Inflammatory macrophage treated with lipopolysaccharide for 4 hours (primary cell): ENCODE results near the gene PUDP.
A peak's percentile ranks its signal among the peaks of the same experiment; 100 is the strongest.
"Not testable (repeated sequence)": the region's sequence is repeated elsewhere in the genome, so short reads cannot be mapped to it uniquely, and the experiment has no call there.

Experiments used
- DNase-seq: peaks from one replicate; pipeline ENCODE4 v3.0.0-alpha.2; 2020

Gene PUDP

DNA sequence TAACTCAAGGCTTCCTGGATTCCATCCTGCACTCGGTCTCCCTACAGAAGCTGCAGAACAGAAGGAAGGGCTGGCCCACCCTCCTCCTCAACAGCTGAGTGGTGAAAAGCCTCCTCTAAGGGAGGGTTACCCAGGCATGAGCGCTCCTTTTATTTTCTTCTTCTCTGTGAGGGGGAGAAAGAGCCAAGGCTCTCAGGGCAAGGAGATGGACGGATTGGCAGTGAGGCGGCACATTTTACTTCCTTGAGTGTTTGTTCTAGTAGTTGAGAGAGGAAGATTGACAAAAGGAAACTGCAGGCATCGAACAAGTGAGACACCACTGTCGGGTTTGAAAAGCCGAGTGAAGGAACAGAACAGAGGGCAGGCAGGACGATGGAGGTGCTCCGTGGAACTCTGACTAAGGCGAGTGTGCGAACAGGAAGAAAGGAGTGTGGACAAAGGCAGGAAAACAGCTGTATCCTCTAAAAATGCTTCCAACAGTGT, 38.9 kb downstream of the PUDP start:
- DNase-seq, result no peak

DNA sequence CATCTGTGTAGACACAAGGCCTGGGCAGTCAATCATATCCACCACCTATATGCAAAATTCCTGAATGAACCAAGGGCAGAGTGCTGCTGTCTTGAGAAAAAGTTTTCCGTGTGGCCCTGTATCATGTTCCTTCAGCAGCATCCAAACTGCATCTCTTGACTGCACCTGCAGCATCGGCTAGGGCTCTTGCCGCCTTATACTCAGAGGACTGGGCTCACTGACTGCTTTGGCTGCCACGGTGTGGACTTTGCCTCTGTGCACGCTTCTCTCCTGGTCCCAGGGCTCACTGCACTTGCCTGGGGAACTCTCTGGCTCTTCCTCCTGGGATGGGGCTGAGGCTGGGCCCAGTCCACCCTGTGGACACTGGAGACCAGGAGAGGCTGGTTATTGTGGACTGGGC, 39.9 kb downstream of the PUDP start:
- no peak for DNase-seq

- no peak for DNase-seq
These were observed 41.3 kb downstream of the PUDP start for GRCh38 chrX:7106649-7107048.

GRCh38 chrX:7102119-7102518, 45.8 kb downstream of the PUDP start:
- no peak for DNase-seq

DNA sequence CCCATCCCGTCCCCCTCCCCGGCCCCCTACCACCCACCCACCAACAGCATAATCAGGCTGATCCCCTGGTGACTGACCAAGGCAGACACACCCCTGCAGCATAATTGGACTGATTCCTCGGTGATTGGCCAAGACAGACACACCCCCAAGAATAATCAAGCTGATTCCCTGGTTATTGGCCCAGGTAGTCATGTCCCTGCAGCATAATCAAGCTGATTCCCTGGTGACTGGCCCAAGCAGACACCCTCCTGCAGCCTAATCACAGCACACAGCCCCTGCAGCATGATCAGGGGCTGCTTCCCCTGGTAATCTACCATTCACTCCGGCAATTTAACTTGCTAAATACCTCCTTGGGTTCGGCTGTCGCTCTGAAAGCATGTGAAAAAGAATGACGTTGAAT, 47.9 kb downstream of the PUDP start:
- no peak for DNase-seq

DNA sequence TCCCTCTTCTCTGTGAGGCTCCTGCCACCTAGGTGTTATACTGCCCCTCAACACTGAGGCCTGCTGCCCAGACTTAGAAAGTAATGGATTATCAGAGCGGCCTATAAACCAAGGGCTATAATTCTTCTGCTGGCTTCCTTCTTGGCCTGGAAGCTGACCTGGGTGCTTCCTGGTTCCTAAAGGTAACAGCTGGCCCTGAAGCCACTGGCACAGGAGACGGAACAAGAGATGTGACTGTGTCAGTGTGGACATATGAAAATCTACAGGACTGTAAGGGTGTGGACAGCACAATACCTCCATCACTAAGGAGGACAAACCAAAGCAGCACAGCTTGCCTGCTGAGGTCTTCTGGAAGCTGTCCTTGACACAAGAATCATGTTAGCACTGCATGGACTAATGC, 52.3 kb downstream of the PUDP start:
- not testable (repeated sequence) for DNase-seq

GRCh38 chrX:7093305-7093704, 54.6 kb downstream of the PUDP start:
- no peak for DNase-seq

- no peak for DNase-seq
These were observed 55.4 kb downstream of the PUDP start for GRCh38 chrX:7092543-7092942.

DNA sequence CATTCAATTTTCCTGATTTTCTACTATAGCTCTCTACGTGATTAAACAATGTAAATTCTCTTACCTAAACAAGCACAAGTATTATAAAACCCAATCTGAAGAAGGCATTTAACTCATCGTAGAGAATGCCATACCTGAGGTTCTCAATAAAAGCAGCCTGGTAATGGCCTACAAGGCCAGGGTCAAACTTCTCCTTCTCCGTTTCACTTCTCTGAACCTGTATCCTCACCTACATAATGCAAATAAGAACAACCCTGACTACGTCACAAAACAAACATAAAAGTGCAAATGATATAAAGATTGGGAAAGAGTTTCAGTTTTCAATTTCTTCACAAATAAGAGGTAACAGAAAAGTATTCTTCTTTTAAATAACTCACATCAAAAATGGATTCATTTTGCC, 56.0 kb downstream of the PUDP start:
- DNase-seq, result no peak

GRCh38 chrX:7090641-7091040, 57.3 kb downstream of the PUDP start:
- peak; percentile 65 for DNase-seq

DNA sequence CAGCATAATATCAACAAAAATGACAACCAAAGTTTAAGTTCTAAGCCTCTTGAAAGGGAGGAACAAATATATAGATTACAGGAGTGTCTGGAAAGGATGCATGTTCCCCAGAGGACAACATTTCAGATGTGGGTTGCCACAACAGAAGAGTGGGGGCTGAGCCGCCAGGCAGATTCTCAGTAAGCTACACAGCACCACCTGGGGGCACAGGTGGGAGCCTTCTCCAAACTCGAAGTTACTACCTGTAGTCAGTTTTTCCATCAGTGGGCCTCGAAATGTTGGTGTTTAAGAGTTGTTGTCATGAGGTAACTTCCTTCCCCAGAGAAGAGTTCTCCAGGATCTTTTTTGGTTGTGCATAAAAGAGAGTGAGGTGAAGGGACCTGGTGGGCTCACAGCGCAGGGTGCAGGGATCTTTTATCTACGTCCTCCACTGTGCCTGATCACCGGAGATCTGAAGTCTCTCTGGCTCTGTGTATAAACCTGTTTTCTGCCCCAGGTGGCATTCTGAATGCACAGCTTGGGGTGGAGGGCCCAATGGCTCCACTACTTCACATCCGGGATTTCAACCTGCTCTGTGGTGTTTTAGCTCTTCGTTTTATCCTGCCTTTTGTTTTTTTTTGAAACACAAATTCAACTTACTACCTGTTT, 58.9 kb downstream of the PUDP start:
- DNase-seq, result no peak

GRCh38 chrX:7086384-7086783, 61.6 kb downstream of the PUDP start:
- DNase-seq, result peak; percentile 34

GRCh38 chrX:7085879-7086278, 62.1 kb downstream of the PUDP start:
- DNase-seq, result peak; percentile 59

DNA sequence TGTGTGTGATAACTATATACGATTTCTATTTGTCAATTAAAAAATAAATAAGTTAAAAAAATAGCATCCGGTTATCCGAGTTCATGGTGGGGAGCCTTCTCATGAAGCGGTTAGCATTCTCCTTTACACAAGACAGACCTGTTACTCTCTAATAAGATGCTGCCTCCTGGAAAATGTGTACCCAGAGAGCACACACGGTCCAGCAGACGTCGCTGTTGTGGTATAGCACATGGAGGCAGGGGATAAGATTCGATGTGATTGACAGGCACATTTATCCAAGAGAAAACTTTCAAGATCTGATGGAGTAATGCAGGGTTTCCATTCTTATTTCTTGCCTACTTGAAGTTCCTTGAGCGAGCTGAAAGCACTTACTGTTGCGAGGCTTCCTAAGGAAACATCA, 63.1 kb downstream of the PUDP start:
- no peak for DNase-seq

DNA sequence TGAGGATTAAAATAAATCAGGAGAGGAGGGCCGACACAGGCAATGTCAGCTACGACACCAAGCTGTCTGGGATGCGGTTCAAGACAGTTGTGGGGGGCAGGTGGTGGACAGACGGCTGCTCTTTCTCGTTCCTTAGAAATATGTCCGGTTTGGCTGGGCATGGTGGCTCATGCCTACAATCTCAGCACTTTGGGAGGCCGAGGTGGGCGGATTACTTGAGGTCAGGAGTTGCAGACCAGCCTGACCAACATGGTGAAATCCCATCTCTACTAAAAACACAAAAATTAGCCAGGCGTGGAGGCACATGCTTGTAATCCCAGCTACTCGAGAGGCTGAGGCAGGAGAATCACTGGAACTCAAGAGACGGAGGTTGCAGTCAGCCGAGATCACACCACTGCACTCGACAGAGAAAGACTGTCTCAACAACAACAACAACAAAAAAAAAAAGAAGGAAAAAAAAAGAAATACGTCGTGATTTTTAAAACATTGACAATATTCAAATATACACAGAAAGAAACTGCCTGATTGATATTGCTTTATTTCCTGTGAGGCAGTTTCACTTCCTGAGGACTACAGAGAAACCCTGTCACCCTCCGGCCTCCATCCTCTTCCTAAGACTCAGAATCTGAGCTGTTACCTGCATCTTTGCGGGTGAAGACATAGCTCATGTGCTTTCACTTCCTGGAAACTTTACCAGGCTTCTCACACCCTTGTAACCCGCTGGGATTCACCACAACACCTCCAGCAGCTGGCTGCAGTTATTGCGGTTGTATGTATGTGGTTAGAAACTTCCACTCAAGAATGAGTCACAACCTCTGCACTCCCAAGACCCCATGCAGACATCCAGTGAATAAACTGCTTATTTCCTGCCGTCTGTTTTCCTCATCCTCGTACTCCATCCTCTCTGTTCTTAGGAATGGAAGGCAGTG, 64.2 kb downstream of the PUDP start:
- DNase-seq, result peak; percentile 80

DNA sequence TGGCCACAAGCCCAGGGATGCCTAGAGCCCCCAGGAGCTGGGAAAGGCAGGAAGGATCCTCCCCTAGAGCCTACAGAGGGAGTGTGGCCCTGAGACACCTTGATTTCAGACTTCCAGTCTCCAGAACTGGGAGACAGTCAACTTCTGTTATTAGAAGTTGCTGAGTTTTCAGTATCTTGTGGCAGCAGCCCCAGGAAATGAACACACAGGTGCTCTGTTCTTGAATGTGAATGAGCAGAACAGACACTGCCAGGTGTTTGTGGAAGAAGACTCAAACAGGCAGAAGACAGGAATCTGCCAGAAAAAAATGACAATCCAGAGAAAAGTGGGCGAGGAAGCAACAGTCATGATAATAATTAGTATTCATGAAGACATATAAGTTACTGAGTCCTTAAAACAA, 64.9 kb downstream of the PUDP start:
- no peak for DNase-seq

DNA sequence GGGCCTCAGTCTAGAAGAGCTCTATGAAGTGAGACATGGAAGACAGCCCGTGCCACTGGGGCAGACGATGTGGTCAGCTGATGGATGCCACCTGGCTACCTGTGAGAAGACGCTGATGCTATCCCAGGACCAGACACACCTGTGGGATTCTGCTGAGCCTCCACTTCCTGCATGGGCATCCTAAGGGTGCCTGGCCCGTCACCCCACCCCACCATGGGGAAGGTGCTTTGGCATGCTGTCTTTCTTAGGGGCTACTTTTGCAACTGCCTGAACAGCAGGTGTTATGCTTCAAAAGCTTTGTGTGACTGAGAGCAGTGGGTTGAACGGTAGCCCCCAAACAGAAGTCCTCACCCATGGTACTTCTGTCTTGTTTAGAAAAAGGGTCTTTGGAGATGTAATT, 65.4 kb downstream of the PUDP start:
- no peak for DNase-seq

GRCh38 chrX:7077241-7078230, 70.4 kb downstream of the PUDP start:
- DNase-seq, result no peak

DNA sequence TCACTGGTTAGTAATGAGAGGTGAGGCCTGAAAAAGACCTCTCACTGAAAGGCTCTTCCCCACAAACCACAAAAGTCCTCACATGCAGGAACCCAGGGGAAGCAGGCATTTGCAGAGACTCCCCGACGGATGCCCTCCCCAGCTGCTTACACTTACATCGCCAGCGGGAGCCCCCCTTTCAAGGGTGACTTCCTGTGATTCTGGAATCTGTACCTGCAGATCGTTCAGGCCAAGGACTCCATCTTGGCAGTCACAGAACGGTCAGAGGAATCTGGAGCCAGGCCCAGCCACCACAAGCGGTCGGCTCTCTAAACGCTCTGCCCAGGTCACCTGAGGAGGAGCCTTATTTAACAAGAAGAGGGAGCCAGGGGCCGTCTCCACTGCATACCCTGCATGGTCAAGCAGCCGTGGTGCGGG, 71.7 kb downstream of the PUDP start:
- DNase-seq, result no peak

GRCh38 chrX:7074908-7075204, 73.1 kb downstream of the PUDP start:
- no peak for DNase-seq

DNA sequence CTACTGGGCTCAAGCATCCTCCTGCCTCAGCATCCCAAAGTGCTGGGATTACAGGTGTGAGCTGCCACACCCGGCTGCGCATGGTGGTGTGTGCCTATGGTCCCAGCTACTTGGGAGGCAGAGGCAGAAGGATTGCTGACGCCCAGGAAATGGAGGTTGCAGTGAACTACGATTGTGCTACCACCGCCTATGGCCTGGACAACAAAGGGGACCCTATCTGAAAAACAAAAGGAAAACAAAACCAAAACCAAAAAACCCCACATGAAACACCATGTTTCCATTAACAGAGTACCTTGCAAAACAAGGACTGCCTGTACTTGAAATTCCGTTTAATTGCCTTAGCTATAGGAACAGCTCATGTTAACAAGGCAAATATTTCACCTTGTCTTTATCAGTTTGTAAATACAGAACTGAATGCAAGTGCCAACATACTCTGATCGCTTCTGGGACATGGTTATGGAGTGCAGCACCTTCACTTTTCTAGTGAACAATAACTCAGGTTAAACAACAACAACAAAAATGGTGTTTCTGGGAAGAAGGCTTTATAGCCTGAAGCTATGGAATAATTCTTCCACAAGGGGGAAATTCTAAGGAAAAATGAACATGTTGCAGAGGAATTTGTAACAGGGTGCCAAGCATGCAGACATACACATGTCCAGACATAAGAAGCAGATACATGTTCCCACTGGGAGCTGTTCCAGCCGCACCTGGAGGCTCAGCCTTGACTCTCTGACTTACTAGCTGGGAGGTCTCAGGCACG, 73.6 kb downstream of the PUDP start:
- no peak for DNase-seq

DNA sequence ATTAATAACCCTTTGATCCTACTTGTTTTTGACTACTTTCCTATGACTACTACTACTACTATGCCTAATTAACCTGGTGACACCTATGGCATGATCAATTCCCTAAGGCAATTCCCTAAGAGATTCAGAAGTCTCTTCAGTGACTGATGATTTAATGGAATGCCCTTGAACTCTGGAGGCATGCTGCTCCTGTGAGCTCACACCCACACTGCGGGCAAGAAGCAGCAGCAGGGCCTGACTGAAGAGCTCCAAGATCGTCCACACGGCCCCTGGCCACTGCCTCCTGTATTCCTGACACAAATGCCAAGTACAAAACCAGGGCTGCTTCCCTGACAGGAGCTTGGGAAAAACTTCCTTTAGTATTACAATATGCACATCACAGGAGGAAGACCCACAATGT, 74.6 kb downstream of the PUDP start:
- no peak for DNase-seq
